ENCODE results near the gene TDRD12.
"Not testable (repeated sequence)": the region's sequence is repeated elsewhere in the genome, so short reads cannot be mapped to it uniquely, and the experiment has no call there.

DNA sequence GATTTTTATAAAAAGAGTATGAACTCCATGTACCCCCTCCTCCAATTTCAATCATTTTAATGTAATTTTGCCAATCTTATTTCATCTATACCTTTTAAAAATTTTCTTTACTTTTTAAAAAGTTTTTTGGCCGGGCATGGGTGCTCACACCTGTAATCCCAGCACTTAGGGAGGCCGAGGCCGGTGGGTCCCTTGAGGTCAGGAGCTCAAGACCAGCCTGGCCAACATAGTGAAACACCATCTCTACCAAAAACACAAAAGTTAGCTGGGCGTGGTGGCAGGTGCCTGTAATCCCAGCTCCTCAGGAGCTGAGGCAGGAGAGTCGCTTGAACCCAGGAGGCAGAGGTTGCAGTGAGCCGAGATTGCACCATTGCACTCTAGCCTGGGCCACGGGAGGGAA, 113.8 kb downstream of the TDRD12 start:
- TF ChIP-seq, protein P1, sequence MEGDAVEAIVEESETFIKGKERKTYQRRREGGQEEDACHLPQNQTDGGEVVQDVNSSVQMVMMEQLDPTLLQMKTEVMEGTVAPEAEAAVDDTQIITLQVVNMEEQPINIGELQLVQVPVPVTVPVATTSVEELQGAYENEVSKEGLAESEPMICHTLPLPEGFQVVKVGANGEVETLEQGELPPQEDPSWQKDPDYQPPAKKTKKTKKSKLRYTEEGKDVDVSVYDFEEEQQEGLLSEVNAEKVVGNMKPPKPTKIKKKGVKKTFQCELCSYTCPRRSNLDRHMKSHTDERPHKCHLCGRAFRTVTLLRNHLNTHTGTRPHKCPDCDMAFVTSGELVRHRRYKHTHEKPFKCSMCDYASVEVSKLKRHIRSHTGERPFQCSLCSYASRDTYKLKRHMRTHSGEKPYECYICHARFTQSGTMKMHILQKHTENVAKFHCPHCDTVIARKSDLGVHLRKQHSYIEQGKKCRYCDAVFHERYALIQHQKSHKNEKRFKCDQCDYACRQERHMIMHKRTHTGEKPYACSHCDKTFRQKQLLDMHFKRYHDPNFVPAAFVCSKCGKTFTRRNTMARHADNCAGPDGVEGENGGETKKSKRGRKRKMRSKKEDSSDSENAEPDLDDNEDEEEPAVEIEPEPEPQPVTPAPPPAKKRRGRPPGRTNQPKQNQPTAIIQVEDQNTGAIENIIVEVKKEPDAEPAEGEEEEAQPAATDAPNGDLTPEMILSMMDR (IDR thresholded peaks at IDR 0.05) = not testable (repeated sequence)
- not testable (repeated sequence) for TF ChIP-seq POLR2A, POLR2AphosphoS5 (IDR thresholded peaks at IDR 0.05)
